Nephron progenitor cell (in vitro differentiated cells): ENCODE results near the gene ALDH3A2.

ENCODE experiments used
- DNase-seq: peaks from one replicate; pipeline ENCODE4 v3.0.0; 2021
- H3K27ac Mint-ChIP-seq: 2 replicates; pipeline ENCODE4 v1.8.0; 2021; ENCODE audit warnings: mild to moderate bottlenecking, moderate library complexity, mixed read lengths
- H3K27me3 Mint-ChIP-seq: 2 replicates; pipeline ENCODE4 v1.8.0; 2021; ENCODE audit warnings: mild to moderate bottlenecking, low read depth, mixed read lengths; ENCODE audit not compliant: poor library complexity
- H3K36me3 Mint-ChIP-seq: 2 replicates; pipeline ENCODE4 v1.8.0; 2021; ENCODE audit warnings: low read depth, mixed read lengths
- H3K4me1 Mint-ChIP-seq: 2 replicates; pipeline ENCODE4 v1.8.0; 2021; ENCODE audit warnings: mixed read lengths
- H3K4me3 Mint-ChIP-seq: 2 replicates; pipeline ENCODE4 v1.8.0; 2021; ENCODE audit warnings: mild to moderate bottlenecking, moderate library complexity, mixed read lengths
- H3K9me3 Mint-ChIP-seq: 2 replicates; pipeline ENCODE4 v1.8.0; 2021; ENCODE audit warnings: mild to moderate bottlenecking, moderate library complexity, mixed read lengths
- CTCF ChIP-seq: fragments of 200-600 bp; sonication (generic); IDR thresholded peaks from 2 replicates; pipeline ENCODE4 v1.5.0; 2021; ENCODE audit warnings: antibody characterized with exemption

The ALDH3A2 gene

GRCh38 chr17:19631905-19632304 is 16.6 kb upstream of the ALDH3A2 start:
- no peak for TF ChIP-seq CTCF
- H3K27ac Mint-ChIP-seq = no peak overlapping the region
- H3K36me3 Mint-ChIP-seq = no peaks in the 10 kb centered on the region
- peaks cover 9% of the 10 kb centered on the region for H3K27me3 Mint-ChIP-seq
- no peak overlapping the region for H3K4me3 Mint-ChIP-seq
- H3K9me3 Mint-ChIP-seq = peaks cover 14% of the 10 kb centered on the region
- no peaks in the 10 kb centered on the region for H3K4me1 Mint-ChIP-seq
- DNase-seq = no peak

GRCh38 chr17:19641687-19642372 is 6.7 kb upstream of the ALDH3A2 start:
- Mint-ChIP-seq H3K36me3 (no peaks in the 10 kb centered on the region), H3K9me3 (no peaks in the 10 kb centered on the region), H3K4me3 (no peak overlapping the region), H3K4me1 (peaks cover 44% of the 10 kb centered on the region), H3K27ac (no peak overlapping the region), H3K27me3 (no peaks in the 10 kb centered on the region)
- no peak for TF ChIP-seq CTCF
- DNase-seq = no peak

- Mint-ChIP-seq H3K27me3 (no peaks in the 10 kb centered on the region), H3K27ac (no peak overlapping the region), H3K4me1 (peaks cover 50% of the 10 kb centered on the region), H3K9me3 (no peaks in the 10 kb centered on the region), H3K4me3 (no peak overlapping the region), H3K36me3 (no peaks in the 10 kb centered on the region)
- DNase-seq = no peak
- no peak for TF ChIP-seq CTCF
Measured at GRCh38 chr17:19642373-19642893, 6.1 kb upstream of the ALDH3A2 start.

- no peak for TF ChIP-seq CTCF
- Mint-ChIP-seq H3K4me3 (no peak overlapping the region), H3K27me3 (peaks cover 3% of the 10 kb centered on the region), H3K4me1 (peaks cover 64% of the 10 kb centered on the region), H3K9me3 (no peaks in the 10 kb centered on the region), H3K27ac (no peak overlapping the region), H3K36me3 (no peaks in the 10 kb centered on the region)
- DNase-seq = no peak
Measured at GRCh38 chr17:19644493-19645210, 3.9 kb upstream of the ALDH3A2 start.

- H3K9me3 Mint-ChIP-seq = no peaks in the 10 kb centered on the region
- peaks cover 3% of the 10 kb centered on the region for H3K27me3 Mint-ChIP-seq
- TF ChIP-seq CTCF = peak; percentile 58
- H3K36me3 Mint-ChIP-seq = no peaks in the 10 kb centered on the region
- no peak overlapping the region for H3K4me3 Mint-ChIP-seq
- no peak overlapping the region for H3K27ac Mint-ChIP-seq
- H3K4me1 Mint-ChIP-seq = peaks cover 69% of the 10 kb centered on the region
- DNase-seq = peak; percentile 24
Measured at GRCh38 chr17:19645734-19646201, 2.8 kb upstream of the ALDH3A2 start.
